ENCODE results near the gene CDK14.

Gene CDK14

GRCh38 chr7:90824386-90825307 is 228.5 kb downstream of the CDK14 start:
- TF ChIP-seq CTCF (IDR thresholded peaks at IDR 0.05; ENCODE audit: borderline replicate concordance, extremely low read depth, low read length, poor library complexity, severe bottlenecking) (no peak), EZH2 (IDR thresholded peaks at IDR 0.05; ENCODE audit: borderline replicate concordance, low read depth, low read length, severe bottlenecking) (no peak)

GRCh38 chr7:90825779-90826178 is 229.7 kb downstream of the CDK14 start:
- Histone ChIP-seq H3K9me3 (ENCODE audit: insufficient read depth, low read length, severe bottlenecking) (no peaks in the 10 kb centered on the region), H3K27me3 (ENCODE audit: insufficient read depth, low read length, poor library complexity) (no peaks in the 10 kb centered on the region), H3K4me3 (ENCODE audit: low read depth in 1 of 2, low read length in 2 of 2) (no peak overlapping the region), H3K36me3 (ENCODE audit: insufficient read depth, low read length) (no peaks in the 10 kb centered on the region), H3K4me2 (ENCODE audit: insufficient read depth, low read length) (no peak overlapping the region), H2AFZ (ENCODE audit: low read depth, low read length) (no peak overlapping the region), H3K4me1 (ENCODE audit: insufficient read depth, low read length) (no peaks in the 10 kb centered on the region), H3K9ac (ENCODE audit: low read depth, low read length) (no peak overlapping the region), H3K27ac (ENCODE audit: low read length) (no peak overlapping the region), H3K79me2 (ENCODE audit: insufficient read depth, low read length) (no peaks in the 10 kb centered on the region), H4K20me1 (ENCODE audit: insufficient read depth, low read length) (no peaks in the 10 kb centered on the region)
- ATAC-seq (ENCODE audit: insufficient read depth, low read depth) (no peak), DNase-seq (no peak)
- no peak for TF ChIP-seq EZH2 (IDR thresholded peaks at IDR 0.05; ENCODE audit: borderline replicate concordance, low read depth, low read length, severe bottlenecking)
- no peak for TF ChIP-seq CTCF (IDR thresholded peaks at IDR 0.05; ENCODE audit: borderline replicate concordance, extremely low read depth, low read length, poor library complexity, severe bottlenecking)

More at GRCh38 chr7:90824386-90825307, 228.5 kb downstream of the CDK14 start:
- H3K9ac ChIP-seq (ENCODE audit: low read depth, low read length): no peak overlapping the region
- H3K4me3 ChIP-seq (ENCODE audit: low read depth in 1 of 2, low read length in 2 of 2): no peak overlapping the region
- no peak for ATAC-seq (ENCODE audit: insufficient read depth, low read depth)
- no peaks in the 10 kb centered on the region for H3K79me2 ChIP-seq (ENCODE audit: insufficient read depth, low read length)
- no peak for DNase-seq
- no peaks in the 10 kb centered on the region for H3K4me1 ChIP-seq (ENCODE audit: insufficient read depth, low read length)
- H3K9me3 ChIP-seq (ENCODE audit: insufficient read depth, low read length, severe bottlenecking): no peaks in the 10 kb centered on the region
- no peaks in the 10 kb centered on the region for H3K36me3 ChIP-seq (ENCODE audit: insufficient read depth, low read length)
- no peak overlapping the region for H2AFZ ChIP-seq (ENCODE audit: low read depth, low read length)
- no peak overlapping the region for H3K27ac ChIP-seq (ENCODE audit: low read length)
- H3K27me3 ChIP-seq (ENCODE audit: insufficient read depth, low read length, poor library complexity): no peaks in the 10 kb centered on the region
- H3K4me2 ChIP-seq (ENCODE audit: insufficient read depth, low read length): no peak overlapping the region
- H4K20me1 ChIP-seq (ENCODE audit: insufficient read depth, low read length): no peaks in the 10 kb centered on the region

GRCh38 chr7:90828601-90829000 is 232.5 kb downstream of the CDK14 start:
- H3K79me2 ChIP-seq (ENCODE audit: insufficient read depth, low read length): no peaks in the 10 kb centered on the region
- no peaks in the 10 kb centered on the region for H3K36me3 ChIP-seq (ENCODE audit: insufficient read depth, low read length)
- H3K27me3 ChIP-seq (ENCODE audit: insufficient read depth, low read length, poor library complexity): no peaks in the 10 kb centered on the region
- DNase-seq (no peak), ATAC-seq (ENCODE audit: insufficient read depth, low read depth) (no peak)
- TF ChIP-seq CTCF (IDR thresholded peaks at IDR 0.05; ENCODE audit: borderline replicate concordance, extremely low read depth, low read length, poor library complexity, severe bottlenecking) (no peak), EZH2 (IDR thresholded peaks at IDR 0.05; ENCODE audit: borderline replicate concordance, low read depth, low read length, severe bottlenecking) (no peak)
- H3K27ac ChIP-seq (ENCODE audit: low read length): no peak overlapping the region
- H4K20me1 ChIP-seq (ENCODE audit: insufficient read depth, low read length): no peaks in the 10 kb centered on the region
- no peak overlapping the region for H3K4me2 ChIP-seq (ENCODE audit: insufficient read depth, low read length)
- no peak overlapping the region for H3K9ac ChIP-seq (ENCODE audit: low read depth, low read length)
- H3K9me3 ChIP-seq (ENCODE audit: insufficient read depth, low read length, severe bottlenecking): no peaks in the 10 kb centered on the region
- no peak overlapping the region for H2AFZ ChIP-seq (ENCODE audit: low read depth, low read length)
- no peak overlapping the region for H3K4me3 ChIP-seq (ENCODE audit: low read depth in 1 of 2, low read length in 2 of 2)
- no peaks in the 10 kb centered on the region for H3K4me1 ChIP-seq (ENCODE audit: insufficient read depth, low read length)

Data from DND-41 (cell line).